Endodermal cell (in vitro differentiated cells): Measurements from ENCODE around the gene ZNF423. TPM values are rescaled to one million over a fixed set of nuclear protein-coding genes. Genes with fewer than 3 reads are reported as not detected.

ENCODE experiments used
- DNase-seq: peaks from one replicate; pipeline ENCODE4 v3.0.0-alpha.2; 2017
- H3K27ac ChIP-seq: 2 replicates; pipeline ENCODE4 v1.5.1; 2013; ENCODE audit warnings: mild to moderate bottlenecking, low read depth, low read length, moderate library complexity
- H3K27me3 ChIP-seq: 2 replicates; pipeline ENCODE4 v1.6.1; 2013; ENCODE audit warnings: mild to moderate bottlenecking, low read length, moderate library complexity; ENCODE audit not compliant: insufficient read depth, control insufficient read depth, poor library complexity, severe bottlenecking
- H3K36me3 ChIP-seq: 2 replicates; pipeline ENCODE4 v1.7.0; 2013; ENCODE audit warnings: mild to moderate bottlenecking, low read length, moderate library complexity; ENCODE audit not compliant: control insufficient read depth, insufficient read depth
- H3K4me1 ChIP-seq: one replicate; pipeline ENCODE4 v1.7.0; 2013; ENCODE audit warnings: low read length; ENCODE audit not compliant: control insufficient read depth, insufficient read depth
- H3K4me3 ChIP-seq: 2 replicates; pipeline ENCODE4 v1.5.1; 2013; ENCODE audit warnings: mild to moderate bottlenecking, low read length, moderate library complexity
- H3K9ac ChIP-seq: 2 replicates; pipeline ENCODE4 v1.6.1; 2013; ENCODE audit warnings: mild to moderate bottlenecking, low read length, moderate library complexity; ENCODE audit not compliant: poor library complexity, severe bottlenecking; ENCODE audit errors: extremely low read depth
- H3K9me3 ChIP-seq: 2 replicates; pipeline ENCODE4 v1.6.1; 2013; ENCODE audit warnings: mild to moderate bottlenecking, low read length, moderate library complexity; ENCODE audit not compliant: control insufficient read depth
- H3K27ac Mint-ChIP-seq: 2 replicates; pipeline ENCODE4 v1.8.0; 2020; ENCODE audit warnings: mixed read lengths
- H3K27me3 Mint-ChIP-seq: 2 replicates; pipeline ENCODE4 v1.8.0; 2021; ENCODE audit warnings: mild to moderate bottlenecking, mixed read lengths; ENCODE audit not compliant: insufficient read depth
- H3K36me3 Mint-ChIP-seq: 2 replicates; pipeline ENCODE4 v1.8.0; 2020; ENCODE audit warnings: low read depth, mixed read lengths
- H3K4me1 Mint-ChIP-seq: 2 replicates; pipeline ENCODE4 v1.8.0; 2020; ENCODE audit warnings: mixed read lengths
- H3K4me3 Mint-ChIP-seq: 2 replicates; pipeline ENCODE4 v1.8.0; 2020; ENCODE audit warnings: mild to moderate bottlenecking, moderate library complexity, mixed read lengths
- H3K9me3 Mint-ChIP-seq: 2 replicates; pipeline ENCODE4 v1.8.0; 2020; ENCODE audit warnings: mild to moderate bottlenecking, mixed read lengths
- WGBS, 2 experiments: methylation state at CpG; one replicate each; pipeline versions ENCODE4 v1.1.5 to v1.1.7; 2013; ENCODE audit warnings: missing lambda C conversion rate in 2 of 2, mixed read lengths in 1 of 2; ENCODE audit not compliant: insufficient coverage in 1 of 2, insufficient read length in 1 of 2; 5-methylcytosine and 5-hydroxymethylcytosine counted together
- total RNA-seq, 2 donors: library from RNA; stranded (reverse); fragmentation: NEBNext Ultra II Directional in 1 of 2; extraction: Animal tissue kit (Norgen Biotek cat#: 25700) in 1 of 2; gene quantifications; 2 replicates in 1 of 2; 3 replicates in 1 of 2; pipeline ENCODE4 v1.2.1, GENCODE V29; 2021
- TF ChIP-seq, protein P1 (sequence below): fragments of 200-600 bp; sonication (generic); conservative IDR thresholded peaks from 2 replicates; pipeline ENCODE4 v1.5.0; 2021; ENCODE audit warnings: antibody characterized with exemption, mild to moderate bottlenecking

The ZNF423 gene
- total RNA-seq, 2 donors from 2014 or later = 30.3 to 41.9 TPM

DNA sequence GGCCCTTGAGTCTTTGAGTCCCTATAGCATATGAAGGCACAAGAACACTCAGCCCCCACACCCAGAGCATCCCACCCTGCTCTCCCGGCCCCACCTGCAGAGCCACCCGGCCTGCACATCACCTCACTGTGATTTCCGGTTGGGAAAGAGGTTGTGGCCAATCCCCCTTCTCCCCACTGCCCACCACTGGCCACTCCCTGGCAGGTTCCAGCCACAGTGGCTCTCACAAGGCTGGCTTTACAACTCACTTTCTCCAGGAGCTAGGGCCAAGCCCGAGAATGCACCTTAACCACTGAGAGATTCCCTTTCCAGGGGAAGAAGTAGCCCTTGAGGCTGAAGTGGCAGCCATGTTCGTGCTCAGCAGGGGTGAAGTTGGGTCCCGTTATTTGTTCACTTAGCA, 358.4 kb downstream of the ZNF423 start:
- H3K4me3 Mint-ChIP-seq = no peak overlapping the region
- no peak overlapping the region for H3K27ac Mint-ChIP-seq
- peaks cover 7% of the 10 kb centered on the region for H3K36me3 Mint-ChIP-seq
- Histone ChIP-seq H3K27ac (no peak overlapping the region), H3K9me3 (no peaks in the 10 kb centered on the region), H3K9ac (no peak overlapping the region), H3K36me3 (no peaks in the 10 kb centered on the region), H3K4me3 (no peak overlapping the region), H3K4me1 (no peaks in the 10 kb centered on the region), H3K27me3 (no peaks in the 10 kb centered on the region)
- H3K4me1 Mint-ChIP-seq = peaks cover 5% of the 10 kb centered on the region
- no peaks in the 10 kb centered on the region for H3K27me3 Mint-ChIP-seq
- peak; percentile 19 for DNase-seq
- TF ChIP-seq, protein P1, sequence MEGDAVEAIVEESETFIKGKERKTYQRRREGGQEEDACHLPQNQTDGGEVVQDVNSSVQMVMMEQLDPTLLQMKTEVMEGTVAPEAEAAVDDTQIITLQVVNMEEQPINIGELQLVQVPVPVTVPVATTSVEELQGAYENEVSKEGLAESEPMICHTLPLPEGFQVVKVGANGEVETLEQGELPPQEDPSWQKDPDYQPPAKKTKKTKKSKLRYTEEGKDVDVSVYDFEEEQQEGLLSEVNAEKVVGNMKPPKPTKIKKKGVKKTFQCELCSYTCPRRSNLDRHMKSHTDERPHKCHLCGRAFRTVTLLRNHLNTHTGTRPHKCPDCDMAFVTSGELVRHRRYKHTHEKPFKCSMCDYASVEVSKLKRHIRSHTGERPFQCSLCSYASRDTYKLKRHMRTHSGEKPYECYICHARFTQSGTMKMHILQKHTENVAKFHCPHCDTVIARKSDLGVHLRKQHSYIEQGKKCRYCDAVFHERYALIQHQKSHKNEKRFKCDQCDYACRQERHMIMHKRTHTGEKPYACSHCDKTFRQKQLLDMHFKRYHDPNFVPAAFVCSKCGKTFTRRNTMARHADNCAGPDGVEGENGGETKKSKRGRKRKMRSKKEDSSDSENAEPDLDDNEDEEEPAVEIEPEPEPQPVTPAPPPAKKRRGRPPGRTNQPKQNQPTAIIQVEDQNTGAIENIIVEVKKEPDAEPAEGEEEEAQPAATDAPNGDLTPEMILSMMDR = no peak
- WGBS, 2 experiments = 94 to 99% methylated on average over 4 to 6 of the region's 6 CpGs
- no peaks in the 10 kb centered on the region for H3K9me3 Mint-ChIP-seq

GRCh38 chr16:49496656-49497055, 359.3 kb downstream of the ZNF423 start:
- Histone ChIP-seq H3K9ac (no peak overlapping the region), H3K36me3 (no peaks in the 10 kb centered on the region), H3K4me3 (no peak overlapping the region), H3K27me3 (no peaks in the 10 kb centered on the region), H3K27ac (no peak overlapping the region), H3K4me1 (peaks cover 4% of the 10 kb centered on the region), H3K9me3 (no peaks in the 10 kb centered on the region)
- DNase-seq = no peak
- H3K36me3 Mint-ChIP-seq = peaks cover 7% of the 10 kb centered on the region
- 86 to 94% methylated on average over 4 to 5 of the region's 5 CpGs for WGBS, 2 experiments
- H3K9me3 Mint-ChIP-seq = no peaks in the 10 kb centered on the region
- TF ChIP-seq, protein P1 = no peak
- no peaks in the 10 kb centered on the region for H3K27me3 Mint-ChIP-seq
- peaks cover 8% of the 10 kb centered on the region for H3K4me1 Mint-ChIP-seq
- H3K4me3 Mint-ChIP-seq = no peak overlapping the region
- no peak overlapping the region for H3K27ac Mint-ChIP-seq

DNA sequence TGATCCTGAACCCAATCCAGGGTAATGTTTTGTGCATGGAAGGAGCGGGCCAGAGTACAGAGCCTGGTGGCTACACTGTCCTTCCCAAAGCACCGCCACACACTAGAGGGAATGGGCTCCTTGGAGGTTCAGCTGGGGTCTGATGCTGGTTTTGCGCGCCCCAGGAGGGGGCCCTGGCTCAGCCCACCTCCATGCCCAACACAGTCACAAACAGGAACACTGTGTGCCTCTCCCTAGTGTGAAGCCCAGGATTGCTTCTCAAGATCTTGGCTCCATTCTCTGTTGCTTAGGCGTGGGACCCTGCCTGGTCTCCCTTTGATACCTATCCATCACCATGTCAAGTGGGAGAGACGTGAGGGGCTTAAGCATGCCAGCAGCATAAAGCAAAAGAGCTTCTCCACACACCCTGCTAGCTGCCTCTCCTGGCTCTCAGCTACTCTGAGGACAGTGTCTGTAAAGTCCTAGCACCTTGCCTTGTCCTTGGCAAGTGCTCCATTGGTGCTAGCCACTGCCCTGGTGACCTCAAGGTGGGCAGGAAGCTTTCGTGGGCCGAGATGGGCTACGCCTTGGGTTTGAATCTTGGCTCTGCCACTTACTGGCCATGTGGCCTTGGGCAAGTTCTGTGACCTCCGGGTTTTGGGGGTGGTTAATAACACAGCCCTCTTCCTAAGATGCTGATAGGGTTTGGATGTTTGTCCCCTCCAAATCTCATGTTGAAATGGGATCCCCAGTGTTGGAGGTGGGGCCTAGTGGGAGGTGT, 360.1 kb downstream of the ZNF423 start:
- Histone ChIP-seq H3K4me3 (no peak overlapping the region), H3K27ac (no peak overlapping the region), H3K9ac (no peak overlapping the region), H3K9me3 (no peaks in the 10 kb centered on the region), H3K4me1 (peaks cover 4% of the 10 kb centered on the region), H3K36me3 (no peaks in the 10 kb centered on the region), H3K27me3 (no peaks in the 10 kb centered on the region)
- H3K36me3 Mint-ChIP-seq = peaks cover 7% of the 10 kb centered on the region
- H3K4me3 Mint-ChIP-seq = no peak overlapping the region
- no peaks in the 10 kb centered on the region for H3K27me3 Mint-ChIP-seq
- peak; percentile 30 for DNase-seq
- no peak overlapping the region for H3K27ac Mint-ChIP-seq
- 94% methylated on average over 8 to 10 of the region's 10 CpGs for WGBS, 2 experiments
- no peaks in the 10 kb centered on the region for H3K9me3 Mint-ChIP-seq
- peaks cover 8% of the 10 kb centered on the region for H3K4me1 Mint-ChIP-seq
- TF ChIP-seq, protein P1 = no peak
